Sigmoid colon (tissue), 7 donors: Measurements from ENCODE around the gene LRP11. TPM values are rescaled to one million over a fixed set of nuclear protein-coding genes. Genes with fewer than 3 reads are reported as not detected.
A peak's percentile ranks its signal among the peaks of the same experiment; 100 is the strongest.
"Not testable (repeated sequence)": the region's sequence is repeated elsewhere in the genome, so short reads cannot be mapped to it uniquely, and the experiment has no call there.

Source experiments
- DNase-seq: peaks from one replicate; pipeline ENCODE4 v3.0.0-alpha.2; 2019
- H3K27ac ChIP-seq, 4 donors: fragments of 200-600 bp; sonication (generic); one replicate each; pipeline ENCODE4 v1.5.1; 2016 to 2019; ENCODE audit warnings: mild to moderate bottlenecking in 1 of 4
- H3K27me3 ChIP-seq, 3 donors: fragments of 200-600 bp; sonication (generic); one replicate each; pipeline ENCODE4 v1.5.1; 2019; ENCODE audit warnings: mild to moderate bottlenecking in 1 of 3
- H3K36me3 ChIP-seq, 4 donors: fragments of 200-600 bp; sonication (generic); one replicate each; pipeline ENCODE4 v1.5.1; 2016 to 2019
- H3K4me1 ChIP-seq, 4 donors: fragments of 200-600 bp; sonication (generic); one replicate each; pipeline ENCODE4 v1.5.1; 2017 to 2019
- H3K4me3 ChIP-seq, 4 donors: fragments of 200-600 bp; sonication (generic); one replicate each; pipeline ENCODE4 v1.5.1; 2017 to 2019; ENCODE audit warnings: mild to moderate bottlenecking in 2 of 4, moderate library complexity in 1 of 4
- H3K9me3 ChIP-seq, 4 donors: fragments of 200-600 bp in 3 of 4; sonication (generic) in 3 of 4; one replicate each; pipeline versions ENCODE4 v1.5.1 to v1.6.1; 2013 to 2019
- EP300 ChIP-seq, 4 donors: sonication (generic); formaldehyde crosslinking; IDR thresholded peaks; one replicate each; pipeline ENCODE4 v1.6.1; 2017; ENCODE audit warnings: antibody characterized with exemption in 4 of 4
- POLR2A ChIP-seq, 2 donors: fragments of 450-650 bp; IDR thresholded peaks; one replicate each; pipeline ENCODE4 v1.6.1; 2016; ENCODE audit warnings: antibody characterized with exemption in 2 of 2, mild to moderate bottlenecking in 2 of 2, moderate library complexity in 2 of 2
- POLR2AphosphoS5 ChIP-seq, 4 donors: sonication (generic); formaldehyde crosslinking; IDR thresholded peaks; one replicate each; pipeline ENCODE4 v1.6.1; 2017; ENCODE audit warnings: antibody characterized with exemption in 4 of 4
- WGBS, 2 donors: extraction: QIAGEN DNeasy Blood & Tissue Kit; methylation state at CpG; one replicate each; pipeline ENCODE4 v1.1.7; 2013; 5-methylcytosine and 5-hydroxymethylcytosine counted together
- intact Hi-C: fragments of 100-400 bp; cut with DNase I; formaldehyde crosslinking; loops from one replicate; pipeline ENCODE4 v1.15.1; 2023
- polyA plus RNA-seq, 3 donors: library from polyadenylated mRNA; stranded (reverse); fragments of 200-250 nt; gene quantifications; one replicate each; pipeline ENCODE4 v1.2.3, GENCODE V29; 2013
- total RNA-seq, 4 donors: library from RNA; depleted of rRNA; stranded (reverse); fragments of >200 nt; gene quantifications; one replicate each; pipeline ENCODE4 v1.1.0, GENCODE V29; 2016
- TF ChIP-seq, protein P1 (sequence below), 4 experiments: fragments of 450-650 bp in 3 of 4; fragments of 200-600 bp in 1 of 4; IDR thresholded peaks; one replicate each; pipeline ENCODE4 v1.5.1; 2016 to 2019; ENCODE audit warnings: antibody characterized with exemption in 4 of 4, mild to moderate bottlenecking in 3 of 4, moderate library complexity in 2 of 4
- donor health status: healthy with polysubstance abuse.
- donor health status: Bipolar disorder and iron deficiency.
- donor health status: healthy.

Gene LRP11
- total and polyA plus RNA-seq, 7 donors: 2.4 to 71.7 (median 17.2) TPM

DNA sequence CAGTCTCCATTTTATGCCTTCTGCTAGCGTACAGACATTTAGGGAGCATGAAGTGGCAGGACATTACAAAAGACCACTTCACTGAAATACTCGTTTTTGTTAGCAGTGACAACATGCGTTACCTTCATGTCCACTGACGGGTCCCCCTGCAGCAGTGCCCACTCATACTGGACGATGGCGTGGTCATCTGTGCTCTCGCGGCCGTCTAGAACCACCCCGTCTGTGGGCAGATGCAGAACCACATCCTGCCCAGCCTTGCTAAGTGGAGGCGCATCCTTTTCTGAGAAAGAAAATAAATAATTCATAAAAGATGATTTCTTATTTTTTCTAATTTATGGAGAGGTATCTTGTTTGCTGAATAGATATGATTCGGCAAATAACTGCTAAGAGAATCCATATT, 11.3 kb downstream of the LRP11 start:
- no peak for DNase-seq
- no peak for TF ChIP-seq POLR2A (IDR thresholded peaks at IDR 0.05)
- TF ChIP-seq POLR2AphosphoS5 (IDR thresholded peaks at IDR 0.05): no peak
- no peak for TF ChIP-seq EP300 (IDR thresholded peaks at IDR 0.05)
- TF ChIP-seq, protein P1, sequence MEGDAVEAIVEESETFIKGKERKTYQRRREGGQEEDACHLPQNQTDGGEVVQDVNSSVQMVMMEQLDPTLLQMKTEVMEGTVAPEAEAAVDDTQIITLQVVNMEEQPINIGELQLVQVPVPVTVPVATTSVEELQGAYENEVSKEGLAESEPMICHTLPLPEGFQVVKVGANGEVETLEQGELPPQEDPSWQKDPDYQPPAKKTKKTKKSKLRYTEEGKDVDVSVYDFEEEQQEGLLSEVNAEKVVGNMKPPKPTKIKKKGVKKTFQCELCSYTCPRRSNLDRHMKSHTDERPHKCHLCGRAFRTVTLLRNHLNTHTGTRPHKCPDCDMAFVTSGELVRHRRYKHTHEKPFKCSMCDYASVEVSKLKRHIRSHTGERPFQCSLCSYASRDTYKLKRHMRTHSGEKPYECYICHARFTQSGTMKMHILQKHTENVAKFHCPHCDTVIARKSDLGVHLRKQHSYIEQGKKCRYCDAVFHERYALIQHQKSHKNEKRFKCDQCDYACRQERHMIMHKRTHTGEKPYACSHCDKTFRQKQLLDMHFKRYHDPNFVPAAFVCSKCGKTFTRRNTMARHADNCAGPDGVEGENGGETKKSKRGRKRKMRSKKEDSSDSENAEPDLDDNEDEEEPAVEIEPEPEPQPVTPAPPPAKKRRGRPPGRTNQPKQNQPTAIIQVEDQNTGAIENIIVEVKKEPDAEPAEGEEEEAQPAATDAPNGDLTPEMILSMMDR (IDR thresholded peaks at IDR 0.05): no peak
- H3K27me3 ChIP-seq: no peaks in the 10 kb centered on the region
- intact Hi-C loops: no loop called here
- 74 to 91% methylated on average over 12 of the region's 12 CpGs for WGBS, 2 donors
- peaks cover 0 to 13% (median 5%) of the 10 kb centered on the region in 4 donors for H3K4me1 ChIP-seq
- H3K27ac ChIP-seq: no peak overlapping the region
- H3K9me3 ChIP-seq: no peaks in the 10 kb centered on the region
- H3K36me3 ChIP-seq: no peaks in the 10 kb centered on the region
- H3K4me3 ChIP-seq: no peak overlapping the region

DNA sequence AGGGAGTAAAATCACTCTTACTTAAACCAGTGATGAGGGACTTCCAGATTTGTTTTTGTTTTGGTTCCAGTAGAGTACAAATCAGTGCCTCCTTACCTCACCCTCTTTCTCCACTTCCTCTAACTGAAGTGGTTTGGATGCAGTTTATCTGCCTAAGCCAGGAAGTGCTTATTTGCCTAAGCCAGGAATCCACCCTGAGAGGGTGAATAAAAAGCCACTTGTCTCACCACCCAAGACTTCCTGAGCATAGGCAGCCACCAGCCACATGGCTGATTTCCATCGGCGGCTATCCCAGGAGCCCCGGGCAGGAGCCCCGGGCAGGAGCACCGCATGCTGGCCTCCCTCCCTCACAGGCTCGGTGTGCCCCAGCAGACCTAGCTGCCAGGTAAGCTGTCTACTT, 12.0 kb downstream of the LRP11 start:
- H3K27me3 ChIP-seq: no peaks in the 10 kb centered on the region
- no peak overlapping the region for H3K4me3 ChIP-seq
- H3K27ac ChIP-seq: no peak overlapping the region
- WGBS, 2 donors: 22 to 25% methylated on average over 6 of the region's 6 CpGs
- DNase-seq: no peak
- H3K4me1 ChIP-seq: peaks cover 0 to 19% (median 8%) of the 10 kb centered on the region in 4 donors
- TF ChIP-seq POLR2AphosphoS5 (IDR thresholded peaks at IDR 0.05) (no peak), EP300 (IDR thresholded peaks at IDR 0.05) (no peak), POLR2A (IDR thresholded peaks at IDR 0.05) (no peak)
- no peaks in the 10 kb centered on the region for H3K36me3 ChIP-seq
- no peaks in the 10 kb centered on the region for H3K9me3 ChIP-seq
- intact Hi-C loops: no loop called here

DNA sequence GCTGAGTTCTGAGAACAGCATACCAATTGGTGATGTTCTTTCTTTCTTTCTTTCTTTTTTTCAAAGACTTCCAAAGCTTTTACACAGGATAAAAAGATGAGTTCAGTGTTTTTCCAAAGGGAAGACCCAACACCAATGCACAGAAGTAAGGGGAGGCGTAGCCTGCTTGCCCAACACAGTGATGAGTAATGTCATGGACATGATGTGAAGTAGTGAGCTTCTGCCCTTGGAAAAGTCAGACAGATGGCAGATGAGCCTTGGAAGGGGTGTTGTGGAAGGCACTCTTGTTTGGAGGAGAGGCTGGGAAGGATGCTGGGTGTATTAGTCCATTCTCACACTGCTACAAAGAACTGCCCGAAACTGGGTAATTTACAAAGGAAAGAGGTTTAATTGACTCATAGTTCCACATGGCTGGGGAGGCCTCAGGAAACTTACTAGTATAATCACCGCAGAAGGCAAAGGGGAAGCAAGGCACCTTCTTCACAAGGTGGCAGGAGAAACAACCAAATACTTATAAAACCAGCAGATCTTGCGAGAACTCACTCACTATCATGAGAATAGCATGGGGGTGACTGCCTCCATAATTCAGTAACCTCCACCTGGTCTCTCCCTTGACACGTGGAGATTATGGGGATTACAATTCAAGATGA, 12.6 kb downstream of the LRP11 start:
- Histone ChIP-seq H3K27ac (no peak overlapping the region), H3K9me3 (no peaks in the 10 kb centered on the region), H3K4me1 (peaks cover 0 to 25% (median 14%) of the 10 kb centered on the region in 4 donors), H3K27me3 (no peaks in the 10 kb centered on the region), H3K36me3 (no peaks in the 10 kb centered on the region), H3K4me3 (no peak overlapping the region)
- no peak for DNase-seq
- intact Hi-C loops: no loop called here
- TF ChIP-seq, protein P1 (IDR thresholded peaks at IDR 0.05): no peak
- TF ChIP-seq EP300 (IDR thresholded peaks at IDR 0.05): no peak
- WGBS, 2 donors: 73 to 78% methylated on average over 5 of the region's 5 CpGs

DNA sequence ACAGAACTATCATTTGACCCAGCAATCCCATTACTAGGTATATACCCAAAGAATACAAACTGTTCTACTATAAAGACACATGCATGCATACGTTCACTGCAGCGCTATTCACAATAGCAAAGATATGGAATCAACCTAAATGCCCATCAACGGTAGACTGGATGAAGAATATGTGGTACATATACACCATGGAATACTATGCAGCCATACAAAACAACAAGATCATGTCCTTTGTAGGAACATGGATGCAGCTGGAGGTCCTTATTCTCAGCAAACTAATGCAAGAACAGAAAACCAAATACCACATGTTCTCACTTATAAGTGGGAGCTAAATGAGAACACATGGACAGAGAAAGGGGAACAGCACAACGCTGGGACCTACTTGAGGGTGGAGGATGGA, 15.8 kb downstream of the LRP11 start:
- H3K9me3 ChIP-seq, H3K36me3 ChIP-seq, H3K27me3 ChIP-seq, H3K4me3 ChIP-seq, intact Hi-C loops, DNase-seq: not testable (repeated sequence)
- Histone ChIP-seq H3K4me1 (peaks cover 0 to 25% (median 21%) of the 10 kb centered on the region in 4 donors), H3K27ac (peak overlapping the region in 1 of 4 donors; percentile 82)
- WGBS, 2 donors: 70 to 80% methylated on average over 4 of the region's 4 CpGs

DNA sequence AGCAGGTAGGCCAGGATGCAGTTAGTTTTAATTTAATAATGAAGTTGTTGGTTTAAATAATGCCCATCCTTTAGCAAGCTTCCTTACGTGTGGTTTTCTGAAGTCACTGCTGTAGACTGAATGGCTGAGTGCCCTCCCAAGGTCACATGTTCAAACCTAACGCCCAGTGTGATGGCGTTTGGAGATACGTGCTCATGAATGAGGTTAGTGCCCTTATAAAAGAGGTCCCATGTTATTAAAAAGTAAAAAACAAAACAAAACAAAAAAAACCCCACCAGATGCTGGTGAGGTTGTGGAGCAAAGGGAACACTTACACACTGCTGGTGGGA, 16.3 kb downstream of the LRP11 start:
- DNase-seq: no peak
- Histone ChIP-seq H3K4me3 (no peak overlapping the region), H3K9me3 (no peaks in the 10 kb centered on the region), H3K36me3 (peaks cover 0 to under 1% (median 0%) of the 10 kb centered on the region in 4 donors), H3K27me3 (no peaks in the 10 kb centered on the region), H3K27ac (peak overlapping the region in 3 of 4 donors; percentile 65 to 82 (median 68)), H3K4me1 (peaks cover 0 to 25% (median 21%) of the 10 kb centered on the region in 4 donors)
- no peak for TF ChIP-seq EP300 (IDR thresholded peaks at IDR 0.05)
- TF ChIP-seq POLR2AphosphoS5 (IDR thresholded peaks at IDR 0.05): no peak
- TF ChIP-seq, protein P1 (IDR thresholded peaks at IDR 0.05): no peak
- TF ChIP-seq POLR2A (IDR thresholded peaks at IDR 0.05): no peak
- intact Hi-C loops: no loop called here
- WGBS, 2 donors: 49 to 71% methylated on average over 4 of the region's 4 CpGs

DNA sequence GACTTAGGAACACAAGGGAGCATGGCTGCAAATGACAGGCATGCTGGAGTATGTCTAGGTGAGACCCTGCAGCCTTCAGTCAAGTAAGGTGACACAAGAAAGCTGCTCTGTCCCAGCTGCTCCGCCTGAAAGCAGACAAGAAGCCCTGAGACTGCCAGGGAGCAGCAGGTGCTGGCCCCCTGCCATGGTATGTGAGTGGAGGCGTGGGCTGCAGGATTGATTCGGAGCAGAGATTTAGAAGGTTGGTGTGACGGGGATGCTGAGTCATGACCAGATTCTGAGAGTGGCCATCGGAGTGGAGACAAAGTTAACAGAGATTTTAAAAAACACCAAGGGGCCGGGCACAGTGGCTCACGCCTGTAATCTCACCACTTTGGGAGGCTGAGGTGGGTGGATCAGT, 17.8 kb downstream of the LRP11 start:
- H3K4me3 ChIP-seq: no peak overlapping the region
- 60 to 72% methylated on average over 7 of the region's 7 CpGs for WGBS, 2 donors
- H3K36me3 ChIP-seq: peaks cover 0 to 6% (median 4%) of the 10 kb centered on the region in 4 donors
- H3K27ac ChIP-seq: peak overlapping the region in 3 of 4 donors; percentile 51 to 82 (median 65)
- H3K9me3 ChIP-seq: no peaks in the 10 kb centered on the region
- H3K27me3 ChIP-seq: no peaks in the 10 kb centered on the region
- DNase-seq: peak; percentile 73
- TF ChIP-seq POLR2AphosphoS5 (IDR thresholded peaks at IDR 0.05): no peak
- TF ChIP-seq, protein P1 (IDR thresholded peaks at IDR 0.05): no peak
- TF ChIP-seq POLR2A (IDR thresholded peaks at IDR 0.05): no peak
- TF ChIP-seq EP300 (IDR thresholded peaks at IDR 0.05): no peak
- peaks cover 0 to 25% (median 21%) of the 10 kb centered on the region in 4 donors for H3K4me1 ChIP-seq
- intact Hi-C loops: no loop called here
